ENCODE data around the gene SLAMF9. TPM values are rescaled to one million over a fixed set of nuclear protein-coding genes. Genes with fewer than 3 reads are reported as not detected.

The SLAMF9 gene
- total RNA-seq, 1 donor from 2014 or later = not detected

DNA sequence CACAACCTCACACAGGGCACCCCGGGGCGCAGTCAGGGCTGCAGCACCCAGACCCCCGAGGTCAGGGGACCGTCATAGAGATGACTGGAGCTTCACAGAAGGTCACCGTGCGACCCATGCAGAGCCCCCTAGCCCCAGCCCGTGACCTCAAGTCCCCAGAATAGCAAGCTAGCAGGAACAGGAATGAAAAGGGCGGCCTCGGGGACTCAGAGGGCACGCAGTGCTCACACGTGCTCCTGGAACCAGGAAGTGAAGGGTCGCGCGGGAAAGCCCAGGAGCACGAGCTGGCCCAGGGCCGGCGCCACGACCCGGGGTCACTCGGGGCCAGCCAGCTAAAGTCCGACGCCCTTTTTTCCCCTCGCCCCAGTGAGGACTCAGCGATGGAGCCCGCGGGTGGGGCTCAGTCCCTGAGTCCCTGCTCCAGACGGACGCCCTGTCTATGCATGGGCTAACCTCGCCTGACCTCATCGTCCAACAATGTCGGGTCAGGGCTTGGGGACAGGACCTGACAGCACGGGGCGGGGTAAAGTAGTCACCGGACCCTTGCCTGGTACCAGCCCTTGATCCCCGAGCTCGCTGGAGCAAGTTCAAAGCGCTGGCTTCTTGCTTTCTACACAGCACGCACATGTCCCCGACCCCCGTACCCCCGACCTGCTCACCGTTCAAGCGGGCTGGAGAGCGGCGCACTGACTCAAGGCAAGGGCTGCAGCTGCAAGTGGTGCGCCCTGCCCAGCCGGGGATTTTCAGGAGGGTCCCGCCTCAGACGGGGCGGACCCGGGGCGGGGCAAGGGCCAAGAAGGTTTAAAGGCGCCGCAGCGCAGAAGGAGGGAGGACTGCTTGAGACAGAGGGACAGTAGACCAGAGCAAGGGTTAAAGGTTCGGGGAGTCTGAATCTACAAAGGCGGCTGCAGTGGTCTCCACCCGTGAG, 29.0 kb downstream of the SLAMF9 start, which contains the start of gene TAGLN2:
TAGLN2 (minus strand) TSS at position 717 of the 928 bp plus-strand sequence. CDS start 4,998 bp downstream, outside the sequence.
- intact Hi-C loops (cut with DNase I) = loop anchor here (1.0 to 5.0 kb wide), 3 partner anchors 35 to 1773 kb away; partner anchors contain the start of gene IFI16
- DNase-seq (ENCODE audit: low spot score) = peak; percentile 96

GRCh38 chr1:159924025-159924790, 29.8 kb downstream of the SLAMF9 start:
- DNase-seq (ENCODE audit: low spot score) = peak; percentile 95
- intact Hi-C loops (cut with DNase I) = loop anchor here (5.0 kb wide), 1 partner anchor 917 kb away; the partner anchor contains the start of gene IFI16

DNA sequence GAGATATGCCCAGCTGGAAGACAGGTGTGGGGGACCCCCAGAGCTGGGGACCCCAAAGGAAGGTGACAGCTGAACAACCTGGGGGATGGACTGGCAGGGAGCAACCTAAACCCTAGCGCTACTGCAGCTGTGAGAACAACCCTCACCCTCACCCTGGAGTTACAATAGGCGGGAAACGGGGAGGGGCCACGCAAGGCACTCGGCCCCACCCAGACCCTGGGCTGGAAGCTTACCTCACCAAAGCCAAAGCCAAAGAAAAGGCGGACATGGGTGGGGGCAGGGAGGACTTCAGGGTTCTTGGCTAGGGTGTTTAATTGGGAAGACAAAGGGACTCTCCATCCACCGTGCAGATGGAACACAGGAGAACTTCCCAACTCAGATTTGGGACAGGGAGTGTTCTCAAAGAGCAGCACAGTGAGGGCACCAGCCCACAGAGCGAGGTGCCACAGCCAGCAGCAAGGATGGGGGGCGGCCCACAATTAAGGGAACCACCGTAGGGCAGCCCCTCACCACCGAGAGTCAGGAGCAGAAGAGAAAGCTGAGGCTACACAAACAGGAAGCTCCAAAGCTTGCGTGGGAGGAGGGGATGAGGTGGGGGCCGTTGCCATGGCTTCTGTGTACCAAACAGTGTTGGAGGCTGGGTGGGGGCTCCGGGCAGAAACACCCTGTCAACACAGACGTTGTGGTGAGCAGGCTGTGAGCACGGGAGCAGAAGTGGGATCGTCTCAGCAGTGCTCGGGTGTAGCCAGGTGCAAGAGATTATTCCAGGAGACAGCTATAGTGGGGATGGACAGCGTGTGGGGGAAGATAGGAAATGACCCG, 30.6 kb downstream of the SLAMF9 start:
- intact Hi-C loops (cut with DNase I) = loop anchor here (1.0 to 5.0 kb wide), 2 partner anchors 69 to 916 kb away; partner anchors contain the start of gene IFI16

DNA sequence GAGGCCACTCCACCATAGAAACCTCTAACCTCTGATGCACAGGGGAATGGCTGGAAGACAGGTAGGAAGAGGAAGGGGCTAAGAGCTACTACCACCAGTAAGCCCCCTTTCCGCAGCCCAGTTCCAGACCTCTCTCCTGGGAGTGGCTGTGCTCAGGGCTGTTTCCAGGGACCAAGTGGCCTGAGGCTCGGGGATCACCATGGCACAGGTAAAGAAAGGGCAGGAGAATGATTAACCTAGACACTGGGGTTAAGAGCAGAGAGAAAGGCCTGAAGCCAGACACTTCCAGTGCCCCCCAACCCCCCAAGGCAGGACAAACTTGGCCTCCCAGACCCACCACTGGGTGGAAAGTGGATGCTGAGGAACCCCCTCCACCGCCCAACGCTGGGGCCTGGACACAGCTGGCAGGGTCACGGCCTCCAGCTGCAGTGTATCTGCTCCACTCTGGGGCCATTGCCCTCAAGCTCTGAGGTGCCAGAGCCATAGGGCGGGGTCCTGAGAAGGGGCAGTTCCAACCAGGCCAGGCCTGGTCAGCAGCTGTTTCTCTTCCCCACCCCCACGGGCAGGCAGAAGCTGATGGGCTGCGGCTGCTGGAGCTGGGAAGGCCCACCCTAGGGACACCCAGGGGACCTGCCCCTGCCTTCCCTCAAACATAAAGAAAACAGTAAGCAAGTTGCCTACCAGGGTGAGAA, 31.4 kb downstream of the SLAMF9 start:
- DNase-seq (ENCODE audit: low spot score) = no peak
- intact Hi-C loops (cut with DNase I) = loop anchor here (1.0 to 5.0 kb wide), 2 partner anchors 68 to 915 kb away; partner anchors contain the start of gene IFI16

More for the DNA sequence above, 30.6 kb downstream of the SLAMF9 start:
- DNase-seq (ENCODE audit: low spot score) = peak; percentile 95

DNA sequence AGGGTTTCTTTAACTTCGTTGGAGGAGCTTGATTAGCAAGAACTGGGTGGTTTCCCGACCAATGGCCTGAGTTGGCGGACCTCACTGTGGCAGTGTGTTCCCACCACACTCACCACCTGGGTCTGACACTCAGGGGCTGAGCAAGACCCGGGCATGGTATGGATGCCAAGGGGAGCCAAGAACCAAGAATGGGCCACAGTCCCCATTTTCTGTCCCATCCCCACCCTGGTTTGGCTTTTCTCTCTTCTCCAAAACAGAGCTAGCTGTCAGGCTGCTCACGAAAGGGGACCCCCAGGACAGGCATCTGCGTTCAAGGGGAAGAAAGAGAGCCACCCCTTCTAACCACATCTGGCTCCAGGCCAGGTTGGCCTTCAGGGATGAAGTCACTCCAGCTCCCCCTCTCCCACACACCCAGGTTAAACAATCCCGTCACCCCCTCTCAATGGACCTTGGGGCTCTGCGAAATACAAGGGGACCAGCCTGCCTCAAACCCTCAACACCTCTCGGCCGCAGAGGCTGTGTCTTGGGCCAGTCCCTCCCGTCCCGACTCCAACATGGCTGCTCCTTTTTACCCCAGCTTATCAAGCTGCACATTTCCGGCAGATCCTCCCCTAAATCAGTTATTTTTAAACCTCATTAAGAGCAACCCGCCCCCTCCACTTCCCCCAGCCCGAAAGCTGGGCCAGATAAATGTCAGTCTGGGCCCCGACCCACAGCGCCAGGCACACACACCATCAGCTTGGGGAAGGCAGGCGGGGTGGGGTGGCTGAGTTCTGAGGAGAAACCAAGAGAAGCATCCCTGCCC, 32.1 kb downstream of the SLAMF9 start:
- intact Hi-C loops (cut with DNase I) = loop anchor here (5.0 kb wide), 1 partner anchor 915 kb away; the partner anchor contains the start of gene IFI16

DNA sequence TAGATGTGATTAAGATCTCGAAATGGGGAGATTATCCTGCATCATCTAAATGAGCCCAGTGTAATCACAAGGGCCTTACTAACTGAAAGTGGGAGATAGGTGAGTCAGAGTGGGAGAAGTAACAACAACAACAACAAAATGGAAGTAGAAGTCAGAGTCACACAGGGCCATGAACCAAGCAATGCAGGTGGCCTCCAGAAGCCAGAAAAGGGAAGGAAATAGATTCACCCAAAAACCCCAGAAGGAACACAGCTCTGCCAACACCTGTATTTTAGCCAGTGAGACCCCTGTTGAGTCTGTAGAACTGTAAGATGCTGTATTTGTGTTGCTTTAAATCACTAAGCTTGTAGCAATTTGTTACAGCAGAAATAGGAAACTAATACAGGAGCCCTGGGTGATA, 32.8 kb downstream of the SLAMF9 start:
- intact Hi-C loops (cut with DNase I) = loop anchor here (5.0 kb wide), 1 partner anchor 914 kb away; the partner anchor contains the start of gene IFI16

More for the DNA sequence above, 32.1 kb downstream of the SLAMF9 start:
- DNase-seq (ENCODE audit: low spot score) = no peak

GRCh38 chr1:159920651-159921050, 33.4 kb downstream of the SLAMF9 start:
- DNase-seq (ENCODE audit: low spot score) = no peak

More for the DNA sequence above, 32.8 kb downstream of the SLAMF9 start:
- no peak for DNase-seq (ENCODE audit: low spot score)

GRCh38 chr1:159920202-159920601, 33.8 kb downstream of the SLAMF9 start:
- intact Hi-C loops (cut with DNase I) = loop anchor here (5.0 kb wide), 1 partner anchor 913 kb away; the partner anchor contains the start of gene IFI16
- no peak for DNase-seq (ENCODE audit: low spot score)

More at GRCh38 chr1:159920651-159921050, 33.4 kb downstream of the SLAMF9 start:
- intact Hi-C loops (cut with DNase I) = loop anchor here (5.0 kb wide), 1 partner anchor 913 kb away; the partner anchor contains the start of gene IFI16

GRCh38 chr1:159919236-159919865, 34.7 kb downstream of the SLAMF9 start:
- no peak for DNase-seq (ENCODE audit: low spot score)
- intact Hi-C loops (cut with DNase I) = no loop called here

DNA sequence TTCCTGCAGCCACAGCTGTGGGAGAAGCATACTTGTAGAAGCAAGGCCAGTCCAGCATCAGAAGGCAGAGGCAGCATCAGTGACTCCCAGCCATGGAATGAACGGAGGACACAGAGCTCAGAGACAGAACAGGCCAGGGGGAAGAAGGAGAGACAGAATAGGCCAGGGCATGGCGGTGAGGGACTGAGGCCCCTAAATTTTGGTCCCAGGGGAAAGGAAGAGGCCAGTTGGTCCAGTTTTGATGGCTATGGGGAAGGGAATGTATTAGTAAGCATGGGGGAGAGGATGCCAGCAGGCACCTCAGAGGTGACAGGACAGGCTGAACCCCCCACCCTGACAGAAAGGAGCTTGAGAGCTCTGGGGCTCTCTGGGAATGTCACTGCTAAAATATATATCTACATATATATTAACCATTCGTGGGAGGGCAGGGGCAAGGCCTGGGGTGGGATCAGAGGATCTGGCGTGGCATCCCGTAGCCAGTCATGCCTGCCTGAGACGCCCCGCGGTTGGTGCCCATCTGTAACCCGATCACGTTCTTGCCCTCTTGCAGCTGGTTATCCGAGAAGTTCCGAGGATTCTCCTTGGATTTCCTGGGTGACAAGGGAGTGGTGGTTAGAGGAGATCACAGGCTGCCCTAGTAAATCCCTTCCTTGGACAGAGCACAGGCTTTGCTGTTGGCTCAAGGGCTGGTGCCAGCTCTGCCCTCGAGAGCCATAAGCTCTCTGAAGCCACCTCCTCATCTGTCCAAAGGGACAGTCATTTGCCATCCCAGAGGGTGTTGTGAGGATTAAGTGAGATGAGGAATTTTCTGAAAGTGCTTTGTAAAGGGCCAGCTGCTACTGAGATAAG, 35.5 kb downstream of the SLAMF9 start:
- no peak for DNase-seq (ENCODE audit: low spot score)
- intact Hi-C loops (cut with DNase I) = no loop called here

DNA sequence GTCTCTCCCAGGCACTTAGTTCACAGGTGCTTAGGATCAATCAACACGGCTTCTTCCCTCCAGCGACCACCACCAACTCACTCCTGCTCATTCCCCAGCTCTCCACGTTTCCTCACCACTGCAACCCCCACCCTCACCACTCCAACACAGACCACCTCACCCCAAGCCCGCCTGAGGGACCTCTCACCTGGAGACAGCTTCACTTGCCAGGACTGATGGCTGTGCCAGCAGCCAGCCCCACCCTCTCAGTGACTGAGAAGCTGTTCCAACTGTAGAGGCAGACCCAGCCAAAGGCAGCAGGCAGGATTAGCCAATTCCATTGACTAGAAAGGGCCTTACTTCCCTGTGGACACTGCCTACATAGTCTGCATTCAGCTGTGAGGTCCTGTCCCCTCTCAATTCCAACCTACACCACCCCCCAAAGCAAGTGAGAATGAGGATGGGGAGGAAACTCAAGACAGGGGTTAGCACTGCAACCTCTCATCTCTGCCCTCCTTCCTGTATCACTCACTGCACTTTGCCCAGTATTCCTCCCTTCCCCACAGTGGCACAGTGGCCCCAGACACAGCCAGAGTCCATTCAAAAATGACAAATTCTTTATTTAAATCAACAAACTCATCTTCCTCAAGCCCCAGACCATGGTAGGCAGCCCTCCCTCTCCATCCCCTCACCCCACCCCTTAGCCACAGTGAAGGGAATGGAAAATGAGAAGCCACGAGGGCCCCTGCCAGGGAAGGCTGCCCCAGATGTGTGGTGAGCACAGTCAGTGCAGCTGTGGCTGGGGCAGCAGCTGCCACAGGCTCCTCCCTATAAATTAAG, 36.3 kb downstream of the SLAMF9 start:
- DNase-seq (ENCODE audit: low spot score) = no peak
- intact Hi-C loops (cut with DNase I) = no loop called here

GRCh38 chr1:159916242-159917051, 37.6 kb downstream of the SLAMF9 start:
- intact Hi-C loops (cut with DNase I) = no loop called here
- no peak for DNase-seq (ENCODE audit: low spot score)

GRCh38 chr1:159915571-159916241, 38.3 kb downstream of the SLAMF9 start:
- DNase-seq (ENCODE audit: low spot score) = no peak
- intact Hi-C loops (cut with DNase I) = no loop called here
